CD14-positive monocyte (primary cell): Measurements from ENCODE around the gene UNC93B1. TPM values are rescaled to one million over a fixed set of nuclear protein-coding genes. Genes with fewer than 3 reads are reported as not detected.
A peak's percentile ranks its signal among the peaks of the same experiment; 100 is the strongest.

Experiments used
- DNase-seq, 3 donors: peaks; one replicate each; pipeline ENCODE4 v3.0.0-alpha.2; 2011 to 2022
- H2AFZ ChIP-seq: 2 replicates; pipeline ENCODE4 v1.6.0; 2012; ENCODE audit warnings: mild to moderate bottlenecking, low read depth, low read length, inconsistent platforms; ENCODE audit not compliant: insufficient read depth, poor library complexity, severe bottlenecking
- H3K27ac ChIP-seq, 2 donors: 1 replicate in 1 of 2; 2 replicates in 1 of 2; pipeline ENCODE4 v1.5.1; 2012 to 2013; ENCODE audit warnings: low read length in 2 of 2, control low read depth in 1 of 2, inconsistent platforms in 1 of 2, low read depth in 1 of 2, mild to moderate bottlenecking in 1 of 2
- H3K27me3 ChIP-seq, 2 donors: one replicate each; pipeline versions ENCODE4 v1.6.0 to v1.6.1; 2011 to 2013; ENCODE audit warnings: low read length in 2 of 2; ENCODE audit not compliant: control insufficient read depth in 2 of 2, insufficient read depth in 2 of 2
- H3K36me3 ChIP-seq, 2 donors: replicated peaks in 1 of 2; 1 replicate in 1 of 2; 2 replicates in 1 of 2; pipeline versions ENCODE4 v1.5.1 to v1.6.1; 2012 to 2013; ENCODE audit warnings: low read length in 2 of 2, control low read depth in 1 of 2, inconsistent platforms in 1 of 2, mild to moderate bottlenecking in 1 of 2; ENCODE audit not compliant: insufficient read depth in 2 of 2, control insufficient read depth in 1 of 2
- H3K4me1 ChIP-seq, 2 donors: 1 replicate in 1 of 2; 2 replicates in 1 of 2; pipeline versions ENCODE4 v1.5.1 to v1.6.1; 2012 to 2013; ENCODE audit warnings: low read length in 2 of 2, control low read depth in 1 of 2, inconsistent platforms in 1 of 2, mild to moderate bottlenecking in 1 of 2, moderate library complexity in 1 of 2; ENCODE audit not compliant: insufficient read depth in 2 of 2, control insufficient read depth in 1 of 2
- H3K4me2 ChIP-seq: replicated peaks from 2 replicates; pipeline ENCODE3; 2012; ENCODE audit warnings: low read length, moderate library complexity, mild to moderate bottlenecking; ENCODE audit not compliant: poor library complexity, severe bottlenecking; ENCODE audit errors: extremely low read depth
- H3K4me3 ChIP-seq, 3 experiments: fragments of 200-600 bp in 1 of 3; sonication (generic) in 1 of 3; replicated peaks in 1 of 3; 1 replicate in 2 of 3; 2 replicates in 1 of 3; pipeline ENCODE4 v1.5.1; 2011 to 2013; ENCODE audit warnings: low read length in 3 of 3, mild to moderate bottlenecking in 3 of 3, control low read depth in 2 of 3, low read depth in 2 of 3, inconsistent platforms in 1 of 3, moderate library complexity in 1 of 3
- H3K79me2 ChIP-seq: 2 replicates; pipeline ENCODE4 v1.6.0; 2012; ENCODE audit warnings: mild to moderate bottlenecking, control low read depth, inconsistent platforms, low read length, moderate library complexity; ENCODE audit not compliant: insufficient read depth
- H3K9ac ChIP-seq: 2 replicates; pipeline ENCODE4 v1.6.0; 2017; ENCODE audit warnings: low read length, mild to moderate bottlenecking; ENCODE audit not compliant: insufficient read depth, poor library complexity, severe bottlenecking
- H3K9me3 ChIP-seq, 2 donors: replicated peaks in 1 of 2; 1 replicate in 1 of 2; 2 replicates in 1 of 2; pipeline versions ENCODE4 v1.5.1 to v1.6.1; 2012 to 2013; ENCODE audit warnings: low read length in 2 of 2, control low read depth in 1 of 2; ENCODE audit not compliant: control insufficient read depth in 1 of 2, insufficient read depth in 1 of 2
- H4K20me1 ChIP-seq: 2 replicates; pipeline ENCODE4 v1.6.0; 2012; ENCODE audit warnings: mild to moderate bottlenecking, low read length, control low read depth, moderate library complexity; ENCODE audit not compliant: insufficient read depth
- H3K27ac Mint-ChIP-seq, 7 donors: one replicate each; pipeline ENCODE4 v1.8.0; 2020; ENCODE audit warnings: mild to moderate bottlenecking in 7 of 7, mixed read lengths in 7 of 7, moderate library complexity in 6 of 7, inconsistent platforms in 2 of 7
- H3K27me3 Mint-ChIP-seq, 3 donors: one replicate each; pipeline ENCODE4 v1.8.0; 2021 to 2022; ENCODE audit warnings: low read depth in 3 of 3, mild to moderate bottlenecking in 3 of 3, mixed read lengths in 3 of 3, moderate library complexity in 3 of 3, inconsistent platforms in 1 of 3
- H3K36me3 Mint-ChIP-seq, 2 donors: one replicate each; pipeline ENCODE4 v1.8.0; 2020; ENCODE audit warnings: mixed read lengths in 2 of 2, inconsistent platforms in 1 of 2, mild to moderate bottlenecking in 1 of 2
- H3K4me1 Mint-ChIP-seq: one replicate; pipeline ENCODE4 v1.8.0; 2020; ENCODE audit warnings: mild to moderate bottlenecking, mixed read lengths
- H3K4me3 Mint-ChIP-seq, 2 donors: one replicate each; pipeline ENCODE4 v1.8.0; 2020; ENCODE audit warnings: mild to moderate bottlenecking in 2 of 2, mixed read lengths in 2 of 2, moderate library complexity in 1 of 2
- H3K9me3 Mint-ChIP-seq, 7 donors: one replicate each; pipeline ENCODE4 v1.8.0; 2020 to 2022; ENCODE audit warnings: mixed read lengths in 7 of 7, mild to moderate bottlenecking in 6 of 7, moderate library complexity in 6 of 7, inconsistent platforms in 2 of 7
- WGBS: methylation state at CpG from one replicate; pipeline ENCODE4 v1.1.5; 2013; ENCODE audit warnings: missing lambda C conversion rate; ENCODE audit not compliant: insufficient coverage; 5-methylcytosine and 5-hydroxymethylcytosine counted together
- intact Hi-C, 2 donors: fragments of 100-400 bp; cut with micrococcal nuclease; formaldehyde crosslinking; loops; one replicate each; pipeline versions ENCODE4 v1.15.0 to v1.15.1; 2023
- polyA plus RNA-seq, 3 donors: library from polyadenylated mRNA; depleted of rRNA in 1 of 3; unstranded in 2 of 3; stranded (reverse) in 1 of 3; fragments of 300-500 nt in 2 of 3; fragments of >200 nt in 1 of 3; fragmentation: Illumina TruSeq in 2 of 3; gene quantifications; 1 replicate in 2 of 3; 2 replicates in 1 of 3; pipeline ENCODE4 v1.2.3, GENCODE V29; 2012 to 2021
- TF ChIP-seq, protein P1 (sequence below): fragments of 200-600 bp; IDR thresholded peaks from one replicate; pipeline ENCODE4 v1.8.0; 2022; ENCODE audit warnings: antibody characterized with exemption, mild to moderate bottlenecking

UNC93B1 gene
- polyA plus RNA-seq, 3 donors, result 185 to 301 (median 220) TPM

DNA sequence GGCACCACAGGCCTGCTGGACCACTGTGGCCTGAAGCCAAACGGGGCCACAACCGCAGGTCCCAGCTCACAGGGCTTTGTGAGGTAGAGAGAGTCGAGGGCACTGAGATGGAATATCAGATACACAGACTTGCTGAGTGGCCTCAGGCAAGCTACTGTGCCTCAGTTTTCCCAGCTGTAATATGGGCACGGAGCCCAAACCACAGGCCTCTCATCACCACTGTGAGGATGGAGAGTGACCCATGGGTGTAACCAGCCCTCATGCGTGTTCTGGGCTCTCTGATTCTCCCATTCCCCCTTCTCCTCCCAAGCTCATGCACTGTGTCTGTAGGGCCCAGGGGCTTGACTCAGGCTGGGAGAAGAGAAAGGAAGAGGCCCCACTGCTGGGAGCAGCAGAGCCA is 4.2 kb downstream of the UNC93B1 start:
- Histone ChIP-seq H3K36me3 (peaks cover 41 to 58% of the 10 kb centered on the region in 2 donors), H2AFZ (no peak overlapping the region), H3K9ac (no peak overlapping the region), H3K27ac (peak overlapping the region in 1 of 2 donors; percentile 41), H3K4me3 (no peak overlapping the region), H3K4me2 (no peak overlapping the region), H4K20me1 (peaks cover 97% of the 10 kb centered on the region), H3K27me3 (no peaks in the 10 kb centered on the region), H3K9me3 (no peaks in the 10 kb centered on the region), H3K79me2 (peaks cover 67% of the 10 kb centered on the region), H3K4me1 (peaks cover 60 to 78% of the 10 kb centered on the region in 2 donors)
- Mint-ChIP-seq H3K27ac (peak overlapping the region in 1 of 7 donors; percentile 41), H3K36me3 (peaks cover 34 to 62% of the 10 kb centered on the region in 2 donors), H3K27me3 (no peaks in the 10 kb centered on the region), H3K9me3 (peaks cover 0 to 3% (median 0%) of the 10 kb centered on the region in 7 donors), H3K4me3 (no peak overlapping the region), H3K4me1 (peaks cover 60% of the 10 kb centered on the region)
- WGBS, result 100% methylated on average over 2 of the region's 5 CpGs
- TF ChIP-seq, protein P1, sequence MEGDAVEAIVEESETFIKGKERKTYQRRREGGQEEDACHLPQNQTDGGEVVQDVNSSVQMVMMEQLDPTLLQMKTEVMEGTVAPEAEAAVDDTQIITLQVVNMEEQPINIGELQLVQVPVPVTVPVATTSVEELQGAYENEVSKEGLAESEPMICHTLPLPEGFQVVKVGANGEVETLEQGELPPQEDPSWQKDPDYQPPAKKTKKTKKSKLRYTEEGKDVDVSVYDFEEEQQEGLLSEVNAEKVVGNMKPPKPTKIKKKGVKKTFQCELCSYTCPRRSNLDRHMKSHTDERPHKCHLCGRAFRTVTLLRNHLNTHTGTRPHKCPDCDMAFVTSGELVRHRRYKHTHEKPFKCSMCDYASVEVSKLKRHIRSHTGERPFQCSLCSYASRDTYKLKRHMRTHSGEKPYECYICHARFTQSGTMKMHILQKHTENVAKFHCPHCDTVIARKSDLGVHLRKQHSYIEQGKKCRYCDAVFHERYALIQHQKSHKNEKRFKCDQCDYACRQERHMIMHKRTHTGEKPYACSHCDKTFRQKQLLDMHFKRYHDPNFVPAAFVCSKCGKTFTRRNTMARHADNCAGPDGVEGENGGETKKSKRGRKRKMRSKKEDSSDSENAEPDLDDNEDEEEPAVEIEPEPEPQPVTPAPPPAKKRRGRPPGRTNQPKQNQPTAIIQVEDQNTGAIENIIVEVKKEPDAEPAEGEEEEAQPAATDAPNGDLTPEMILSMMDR, result no peak
- intact Hi-C loops, result loop anchor here (5.0 to 10.0 kb wide), 2 partner anchors 38 to 215 kb away; partner anchors contain the start of genes KMT5B (in 1 of the 2) and TCIRG1 (in 1 of the 2)
- DNase-seq, result no peak

DNA sequence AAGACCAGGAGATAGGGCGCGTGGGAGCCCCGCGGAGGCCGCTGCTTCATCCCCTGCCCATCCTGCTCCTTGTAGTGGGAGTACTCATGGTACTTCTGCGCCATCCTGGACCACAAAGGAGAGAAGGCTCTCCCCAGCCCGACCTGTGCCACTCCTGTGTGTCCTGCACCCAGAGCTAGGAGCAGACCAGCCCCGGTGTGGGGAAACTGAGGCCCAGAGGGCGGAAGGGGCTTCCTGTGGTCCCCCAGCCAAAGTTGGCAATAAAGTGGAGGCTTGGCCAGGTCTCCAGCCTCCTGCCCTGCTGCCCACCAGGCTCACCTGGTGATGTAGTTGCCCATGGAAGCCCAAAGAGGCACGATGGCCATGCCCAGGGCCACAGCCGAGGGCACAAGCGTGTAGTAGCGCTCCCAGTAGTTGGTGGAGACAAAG is 4.7 kb downstream of the UNC93B1 start:
- Histone ChIP-seq H2AFZ (no peak overlapping the region), H3K4me3 (no peak overlapping the region), H3K9ac (no peak overlapping the region), H3K4me2 (no peak overlapping the region), H3K9me3 (no peaks in the 10 kb centered on the region), H3K36me3 (peaks cover 46 to 63% of the 10 kb centered on the region in 2 donors), H3K4me1 (peaks cover 55 to 74% of the 10 kb centered on the region in 2 donors), H4K20me1 (peaks cover 97% of the 10 kb centered on the region), H3K27me3 (no peaks in the 10 kb centered on the region), H3K27ac (peak overlapping the region in 1 of 2 donors; percentile 41), H3K79me2 (peaks cover 63% of the 10 kb centered on the region)
- Mint-ChIP-seq H3K27ac (peak overlapping the region in 2 of 7 donors; percentile 41 to 64), H3K27me3 (no peaks in the 10 kb centered on the region), H3K9me3 (peaks cover 0 to 3% (median 0%) of the 10 kb centered on the region in 7 donors), H3K4me1 (peaks cover 60% of the 10 kb centered on the region), H3K4me3 (no peak overlapping the region), H3K36me3 (peaks cover 39 to 67% of the 10 kb centered on the region in 2 donors)
- TF ChIP-seq, protein P1, result no peak
- intact Hi-C loops, result no loop called here
- 97% methylated on average over 9 of the region's 13 CpGs for WGBS
- DNase-seq, result no peak
